ENCODE data around the gene SPACA7.

The SPACA7 gene, protein sequence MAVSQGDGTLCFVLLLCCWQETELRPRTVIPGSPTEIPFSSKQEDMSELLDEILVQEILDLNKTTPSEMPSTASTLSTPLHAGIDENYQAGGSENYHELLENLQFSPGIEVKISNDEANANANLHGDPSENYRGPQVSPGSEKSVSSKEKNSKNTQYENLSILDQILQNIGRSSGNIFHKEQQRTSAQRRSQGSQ

DNA sequence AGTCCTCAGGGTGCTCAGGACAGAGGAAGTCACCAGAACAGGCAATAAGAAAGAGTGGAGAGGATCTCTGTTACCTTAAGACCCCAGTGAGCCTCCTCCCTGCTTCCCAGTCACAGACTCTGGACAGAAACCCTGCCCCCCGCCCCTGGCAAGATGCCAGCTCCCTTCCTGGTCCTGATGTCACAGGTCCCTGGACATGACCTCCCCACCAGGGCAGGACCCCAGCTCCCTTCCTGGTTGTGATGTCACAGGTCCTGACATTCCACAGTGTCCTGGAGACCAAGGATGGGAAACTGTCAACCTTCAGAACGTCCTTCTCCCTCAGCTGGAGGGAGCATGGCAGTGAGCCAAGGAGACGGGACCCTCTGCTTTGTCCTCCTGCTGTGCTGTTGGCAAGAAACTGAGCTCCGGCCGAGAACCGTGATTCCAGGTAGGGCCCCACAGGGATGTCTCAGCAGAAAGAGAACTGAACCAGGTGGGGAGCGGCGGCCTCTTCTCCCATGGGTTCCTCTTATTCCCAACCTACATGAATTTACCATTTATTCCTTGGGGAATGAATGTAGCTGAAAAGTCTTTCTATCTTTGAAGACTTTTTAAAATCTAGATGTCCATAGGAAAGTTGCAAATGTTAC lies at the start of gene SPACA7:
Gene SPACA7, plus strand, starts transcription at position 306 of the 632 bp plus-strand sequence. Its CDS starts 31 bp downstream, at position 337.
- no peak for DNase-seq

DNA sequence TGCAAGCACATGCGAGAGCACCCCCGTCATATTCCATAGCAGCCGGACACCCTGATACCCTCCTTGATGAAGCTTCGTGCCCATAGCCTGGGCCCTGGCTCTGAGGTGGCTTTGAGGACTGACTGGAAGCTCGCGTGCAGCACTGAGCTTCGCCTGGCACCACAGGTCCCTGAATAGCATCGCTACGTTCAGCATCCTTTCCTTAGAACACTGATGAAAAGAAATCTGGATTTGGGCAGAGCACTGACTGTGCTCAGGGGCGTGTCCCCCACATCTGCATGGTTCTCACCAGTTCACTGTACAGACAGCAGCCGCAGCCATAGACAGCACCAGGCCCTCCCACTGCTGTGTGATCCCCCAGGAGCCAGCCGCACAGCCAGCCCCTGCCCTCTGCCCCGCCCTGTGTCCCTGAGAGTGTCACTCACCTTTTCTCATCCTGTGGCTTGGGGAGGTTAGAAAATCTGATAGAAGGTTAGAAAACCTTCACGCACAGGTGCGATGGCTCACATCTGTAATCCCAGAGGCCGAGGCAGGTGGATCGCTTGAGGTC lies 49.3 kb upstream of the SPACA7 start:
- DNase-seq = no peak

DNA sequence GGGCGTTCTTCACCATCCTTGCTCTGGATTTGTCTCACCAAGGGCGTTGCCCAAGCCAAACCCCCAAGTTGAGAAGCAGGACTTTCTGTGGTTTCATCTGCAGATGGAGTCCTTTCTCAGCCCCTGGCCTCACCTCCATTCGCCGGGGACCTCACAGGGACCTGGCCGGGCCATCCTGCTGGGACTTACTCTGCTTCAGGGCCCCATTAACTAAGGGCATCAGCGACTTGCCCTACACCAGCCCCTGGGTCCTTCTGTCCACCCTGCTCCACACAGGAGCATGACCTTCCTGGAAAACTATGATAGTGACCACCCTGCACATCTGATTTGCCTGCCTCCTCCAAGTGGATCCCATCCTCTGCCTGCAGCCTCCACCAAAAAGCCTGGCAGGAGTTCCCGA lies 47.2 kb upstream of the SPACA7 start:
- no peak for DNase-seq

DNA sequence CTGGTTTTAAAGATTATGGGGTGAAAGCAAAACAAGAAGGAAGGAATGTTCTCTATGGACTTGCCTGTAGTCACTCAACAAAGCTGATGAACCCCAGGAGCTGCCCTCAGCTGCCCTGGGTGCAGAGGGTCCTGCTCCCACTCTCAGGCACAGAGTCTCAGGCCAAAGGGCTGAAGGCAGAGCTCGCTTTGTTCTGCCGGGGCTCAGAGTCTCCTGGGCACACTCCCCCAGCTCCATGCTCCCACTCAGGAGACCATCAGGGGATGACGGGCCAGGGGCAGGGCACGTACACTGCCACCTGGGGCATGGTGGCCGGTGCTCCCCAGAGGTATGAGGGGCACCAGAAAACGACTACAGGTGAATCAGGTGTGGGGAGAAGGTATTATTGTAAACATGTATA lies 46.8 kb upstream of the SPACA7 start:
- DNase-seq = no peak

DNA sequence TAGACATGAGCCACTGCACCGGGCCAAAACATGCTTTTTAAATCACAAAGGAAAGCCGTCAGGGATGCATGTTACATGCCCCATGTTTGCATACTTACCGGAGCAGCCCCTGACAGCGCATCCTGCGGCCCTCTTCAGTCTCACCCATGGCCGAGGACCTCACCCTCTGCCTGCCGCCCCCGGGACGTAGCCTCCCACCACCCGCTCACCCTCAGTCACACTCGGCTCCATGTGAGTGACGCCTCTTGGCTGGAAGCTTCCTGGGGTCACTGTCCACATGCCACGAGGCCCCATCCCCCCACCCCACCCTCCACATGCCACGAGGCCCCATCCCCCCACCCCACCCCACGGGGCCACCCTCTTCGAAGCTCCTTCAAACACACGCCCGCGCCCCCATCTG lies 46.1 kb upstream of the SPACA7 start:
- no peak for DNase-seq

DNA sequence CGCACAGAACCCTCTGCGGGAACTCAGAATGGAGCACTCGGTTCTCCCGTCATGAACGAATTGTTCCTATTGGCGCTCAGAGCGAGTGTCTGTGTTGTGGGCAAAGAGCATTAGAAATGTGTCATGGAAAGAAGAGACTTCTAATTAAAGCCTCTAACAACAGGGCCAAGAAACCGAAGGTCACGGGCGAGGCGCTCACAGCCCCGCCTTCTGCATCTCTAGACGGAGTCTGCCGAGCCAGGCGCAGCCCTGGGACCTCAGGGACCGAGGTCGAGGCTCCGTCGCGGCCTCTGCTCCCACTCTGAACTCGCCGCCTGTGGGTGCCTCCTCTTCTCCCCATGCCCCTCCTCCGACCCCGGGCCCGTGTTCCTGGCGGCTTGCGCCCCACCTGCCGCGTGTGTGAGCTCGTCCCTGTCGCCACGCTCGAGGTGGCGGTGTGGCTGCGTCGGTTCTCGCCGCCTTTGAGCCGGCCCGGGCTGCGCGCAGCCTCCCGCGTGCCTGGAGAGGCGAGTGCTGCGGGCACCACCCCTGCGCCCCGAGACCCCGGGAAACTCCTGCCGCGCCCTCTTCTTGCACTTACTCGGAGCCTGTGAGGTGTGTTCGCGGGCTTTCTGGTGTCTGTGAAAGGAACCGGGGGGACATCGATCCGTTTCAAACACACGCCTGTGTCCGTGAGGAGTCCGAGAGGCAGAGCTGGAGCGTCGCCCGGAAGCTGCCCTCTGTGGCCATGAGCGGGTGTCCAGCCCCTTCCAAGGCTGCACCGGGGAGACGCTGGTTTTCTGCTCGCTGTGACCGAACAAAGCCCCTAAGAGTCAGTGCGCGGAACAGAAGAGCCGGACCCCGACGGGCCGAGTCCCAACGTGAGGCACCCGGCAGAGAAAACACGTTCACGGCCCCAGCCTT lies 45.4 kb upstream of the SPACA7 start:
- no peak for DNase-seq

DNA sequence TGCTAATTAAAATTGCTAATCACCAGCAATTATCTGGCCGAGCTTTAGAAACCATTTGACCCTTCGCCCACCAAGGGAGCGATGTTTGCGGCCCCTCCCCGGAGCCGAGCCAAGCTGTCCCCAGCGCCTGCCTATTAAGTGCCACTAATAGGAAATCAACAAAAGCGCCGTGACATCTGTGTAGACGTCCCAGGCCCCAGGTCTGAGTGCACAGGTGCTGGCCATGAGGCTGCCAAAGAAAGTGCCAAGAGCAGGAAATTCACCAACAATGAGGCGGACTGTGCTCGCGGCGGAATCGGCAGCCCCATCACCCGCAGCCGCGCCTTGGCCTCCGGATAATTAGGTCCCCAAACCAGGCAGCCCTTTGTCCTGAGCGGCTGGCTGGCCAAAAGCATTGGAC lies 44.5 kb upstream of the SPACA7 start:
- DNase-seq = no peak

DNA sequence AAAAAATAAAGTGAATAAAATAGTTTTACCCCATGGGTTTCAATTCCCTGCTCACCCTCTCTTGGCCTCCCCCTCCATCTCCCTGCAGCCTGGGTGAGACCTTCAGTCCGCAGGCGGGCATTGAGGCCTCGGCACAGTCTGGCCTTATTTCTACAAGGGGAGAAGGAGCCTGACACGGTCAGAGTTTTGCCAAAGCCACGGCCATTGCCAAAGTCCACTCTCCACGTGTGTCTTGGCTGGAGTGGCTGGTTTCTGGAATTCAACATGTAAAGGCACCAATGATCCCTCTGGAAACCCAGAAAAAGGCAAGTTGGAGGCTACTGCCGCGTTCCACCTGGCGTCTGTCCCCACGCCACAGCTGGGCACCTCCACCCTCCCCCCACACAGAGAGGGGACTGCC lies 43.4 kb upstream of the SPACA7 start:
- DNase-seq = no peak

DNA sequence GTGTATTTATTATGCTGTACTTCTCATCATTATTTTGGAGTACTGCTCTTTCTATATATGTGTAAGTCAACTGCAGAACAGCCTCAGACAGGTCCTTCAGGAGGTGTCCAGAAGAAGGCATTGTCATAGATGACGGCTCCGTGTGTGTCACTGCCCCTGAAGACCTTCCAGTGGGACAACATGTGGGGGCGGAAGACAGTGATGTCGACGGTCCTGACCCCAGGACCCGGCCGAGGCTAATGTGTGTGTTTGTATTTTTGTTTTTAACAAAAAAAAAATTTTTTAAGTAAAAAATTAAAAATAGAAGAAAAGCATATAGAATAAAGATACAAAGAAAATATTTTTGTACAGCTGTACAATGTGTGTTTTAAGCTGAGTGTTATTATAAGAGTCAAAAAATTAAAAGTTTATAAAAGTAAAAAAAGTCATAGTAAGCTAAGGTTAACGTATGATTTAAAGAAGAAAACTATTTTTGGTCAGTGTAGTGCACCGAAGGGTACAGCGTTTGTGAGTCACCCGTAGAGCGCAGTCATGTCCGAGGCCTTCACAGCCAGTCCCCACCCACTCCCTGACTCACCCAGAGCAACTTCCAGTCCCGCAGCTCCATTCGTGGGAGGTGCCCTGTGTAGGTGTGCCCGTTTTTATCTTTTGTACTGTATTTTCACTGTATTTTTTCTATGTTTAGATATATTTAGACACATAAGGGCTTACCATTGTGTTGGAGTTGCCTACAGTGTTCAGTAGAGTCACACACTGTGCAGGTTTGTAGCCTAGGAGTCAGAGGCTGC lies 42.2 kb upstream of the SPACA7 start:
- no peak for DNase-seq

DNA sequence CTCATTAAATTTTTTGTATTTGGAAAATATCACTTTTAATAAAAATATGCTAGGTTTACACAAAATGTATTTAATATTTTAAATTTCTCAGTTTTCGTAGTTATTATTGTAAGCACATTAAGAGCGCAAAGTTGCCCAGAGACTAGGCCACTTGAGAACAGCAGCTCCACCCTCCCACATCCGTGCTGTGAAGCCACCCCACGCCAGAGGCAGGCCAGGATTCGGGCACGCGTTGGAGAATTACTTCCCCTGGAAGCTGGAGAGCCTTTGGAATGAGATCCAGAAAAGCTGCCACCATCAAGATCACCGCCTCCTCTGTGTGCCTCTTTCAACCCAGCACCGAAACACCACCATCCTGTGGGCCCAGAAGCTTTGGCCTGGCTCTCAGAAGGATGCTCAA lies 41.0 kb upstream of the SPACA7 start:
- no peak for DNase-seq

DNA sequence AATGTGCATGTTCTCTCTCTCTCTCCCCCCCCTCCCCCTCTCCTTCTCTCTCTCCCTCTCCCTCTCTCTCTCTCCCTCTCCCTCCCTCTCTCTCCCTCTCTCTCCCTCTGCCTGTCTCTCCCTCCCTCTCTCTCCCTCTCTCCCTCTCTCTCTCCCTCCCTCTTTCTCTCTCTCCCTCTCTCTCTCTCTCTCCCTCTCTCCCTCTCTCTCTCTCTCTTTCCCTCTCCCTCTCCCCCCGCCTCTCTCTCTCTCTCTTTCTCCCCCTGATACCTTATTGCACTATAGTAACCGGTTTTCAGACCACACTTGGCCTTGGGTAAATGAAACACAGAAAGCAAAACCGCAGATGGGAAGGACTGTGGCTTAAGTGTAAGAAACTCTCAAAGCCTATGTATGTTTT lies 34.7 kb upstream of the SPACA7 start:
- DNase-seq = no peak

DNA sequence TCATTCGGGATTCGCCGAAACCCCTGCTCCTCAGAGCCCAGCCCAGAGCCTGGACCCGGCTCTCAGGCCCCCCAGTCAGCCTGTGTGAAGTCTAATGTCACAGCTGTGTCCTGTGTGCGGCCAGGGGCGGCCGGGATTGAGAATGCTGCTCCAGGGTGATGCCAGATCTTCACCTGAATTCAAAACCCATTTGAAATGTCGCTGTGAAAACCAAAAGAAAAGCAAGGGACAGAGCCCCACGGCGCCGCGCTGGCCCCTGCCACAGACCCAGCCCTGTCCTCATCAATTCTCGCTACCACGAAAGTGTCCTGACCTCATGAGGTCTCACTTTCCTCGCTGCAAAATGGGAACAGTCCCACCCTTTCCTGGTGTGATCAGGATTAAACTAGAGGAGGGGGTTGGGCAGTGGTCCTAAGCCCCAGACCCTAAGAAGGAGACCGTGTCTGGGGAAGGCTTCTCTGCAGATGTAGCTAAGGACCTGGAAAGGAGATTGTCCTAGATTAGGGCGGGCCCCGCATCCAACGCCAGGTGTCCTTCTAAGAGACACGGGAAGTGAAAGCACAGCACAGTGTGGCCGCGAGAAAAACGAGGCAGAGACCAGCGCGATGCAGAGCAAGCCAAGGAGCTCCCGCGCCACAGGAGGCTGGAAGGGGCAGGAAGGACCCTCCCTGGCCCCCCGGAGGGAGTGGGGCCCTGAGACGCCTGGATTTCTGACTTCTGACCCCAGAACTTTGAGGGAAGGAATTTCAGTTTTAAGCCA lies 34.0 kb upstream of the SPACA7 start:
- no peak for DNase-seq

DNA sequence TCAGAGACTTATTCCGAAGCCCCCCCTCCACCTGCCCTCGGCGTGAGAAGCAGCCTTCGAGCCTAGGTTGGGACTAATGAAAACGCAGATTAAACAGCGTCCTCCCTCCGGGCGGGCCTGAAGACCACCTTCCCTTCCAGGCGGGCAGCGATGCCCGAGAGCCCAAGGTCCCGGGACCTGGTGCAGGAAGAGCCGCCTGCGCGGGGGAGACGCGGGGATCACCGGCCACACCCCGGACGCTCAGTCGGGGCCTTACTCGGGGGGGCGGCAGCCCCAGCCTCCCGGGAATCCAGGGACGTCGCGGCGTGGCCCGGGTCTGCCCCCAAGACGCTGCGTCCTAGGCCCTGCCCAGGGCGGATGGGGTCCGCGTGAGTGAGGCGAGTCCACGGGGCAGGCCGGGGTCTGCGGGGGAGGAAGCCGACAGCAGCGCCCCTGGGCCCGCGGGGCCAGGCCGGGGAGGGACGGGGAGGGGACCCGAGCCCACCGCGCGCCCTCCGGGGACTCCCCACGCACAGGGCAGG lies 33.3 kb upstream of the SPACA7 start:
- no peak for DNase-seq

DNA sequence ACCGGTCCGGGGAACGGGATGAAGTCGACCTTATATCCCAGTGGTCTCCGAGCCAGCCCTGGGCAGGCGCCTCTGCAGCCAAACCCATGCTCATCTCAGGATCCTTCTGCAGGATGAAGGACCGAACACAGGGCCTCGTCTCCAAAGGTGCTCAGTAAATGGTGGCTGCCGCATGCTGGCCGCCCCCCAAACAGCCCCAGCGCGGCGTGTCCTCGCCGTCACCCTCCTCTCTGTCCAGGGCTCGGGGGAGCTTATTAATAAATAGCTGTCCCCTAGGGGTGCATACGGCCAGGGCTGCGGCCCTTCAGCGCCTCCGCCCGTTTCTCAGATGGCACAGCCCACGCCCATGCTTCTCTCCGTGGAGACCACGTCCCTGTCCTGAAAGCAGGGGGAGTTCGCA lies 32.6 kb upstream of the SPACA7 start:
- no peak for DNase-seq

DNA sequence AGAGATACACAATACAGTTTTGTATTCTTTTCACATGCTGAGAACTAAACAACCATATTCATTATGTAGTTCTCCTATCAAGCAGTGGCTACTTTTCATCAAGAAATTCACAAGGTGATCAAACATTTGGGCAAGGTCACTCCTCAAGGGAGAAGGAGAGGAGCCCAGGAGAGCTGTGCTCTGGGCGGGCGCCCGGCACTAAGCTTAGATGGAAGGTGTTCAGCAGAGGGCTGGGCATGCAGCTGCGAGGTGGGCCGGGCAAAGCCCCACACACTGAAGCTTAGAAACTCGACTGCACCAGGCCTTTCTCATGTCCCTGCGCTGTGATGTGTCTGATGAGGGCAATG lies 30.4 kb upstream of the SPACA7 start:
- no peak for DNase-seq

DNA sequence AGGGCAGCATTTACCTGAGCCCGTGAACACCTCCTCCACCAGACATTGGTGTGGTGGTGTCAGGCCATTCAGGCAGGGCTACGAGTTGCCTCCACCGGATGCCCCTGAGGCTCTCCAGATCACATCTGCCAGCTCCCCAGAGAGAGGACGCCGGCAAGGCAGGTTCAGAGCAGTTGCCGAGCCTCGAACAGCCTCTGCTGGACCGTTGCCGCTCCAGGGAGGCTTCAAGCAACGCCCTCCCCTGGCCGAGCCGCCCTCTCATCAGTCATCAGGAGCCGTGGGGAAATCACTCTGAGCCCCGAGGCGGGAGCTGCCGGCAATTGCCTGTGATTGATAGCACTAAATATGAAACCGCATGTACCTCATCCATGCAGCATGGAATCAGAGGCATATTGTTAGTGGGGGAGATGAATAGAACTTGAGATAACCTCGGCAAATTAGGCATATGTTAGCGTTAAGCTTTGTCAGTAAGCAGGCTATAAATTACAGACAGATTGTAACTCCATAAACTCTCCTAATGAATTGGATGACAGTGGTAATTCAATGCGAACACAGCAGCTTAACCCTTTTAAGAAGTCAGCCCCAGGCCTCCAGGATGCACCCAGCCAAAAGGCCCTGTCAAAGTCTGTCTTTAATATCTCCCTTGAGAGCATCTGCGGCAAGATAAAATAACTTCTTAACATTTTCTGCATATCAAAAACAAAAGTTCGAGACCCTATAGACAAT lies 29.8 kb upstream of the SPACA7 start:
- no peak for DNase-seq

DNA sequence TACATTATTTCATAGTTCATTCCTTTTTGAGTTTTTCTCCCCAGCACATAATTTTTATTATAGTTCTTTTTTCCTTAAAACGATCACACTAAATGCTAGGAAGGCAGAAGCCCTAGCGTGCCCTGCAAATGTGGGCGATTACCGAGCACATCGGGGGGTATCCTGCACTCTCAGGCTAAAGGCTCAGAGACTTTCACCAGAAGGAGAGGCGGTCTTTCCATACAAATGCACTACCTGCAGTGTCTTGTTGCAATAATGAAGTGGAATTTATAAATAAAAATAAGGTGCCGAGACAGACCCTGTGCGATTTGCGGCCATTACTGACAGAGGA lies 29.3 kb upstream of the SPACA7 start:
- DNase-seq = no peak

DNA sequence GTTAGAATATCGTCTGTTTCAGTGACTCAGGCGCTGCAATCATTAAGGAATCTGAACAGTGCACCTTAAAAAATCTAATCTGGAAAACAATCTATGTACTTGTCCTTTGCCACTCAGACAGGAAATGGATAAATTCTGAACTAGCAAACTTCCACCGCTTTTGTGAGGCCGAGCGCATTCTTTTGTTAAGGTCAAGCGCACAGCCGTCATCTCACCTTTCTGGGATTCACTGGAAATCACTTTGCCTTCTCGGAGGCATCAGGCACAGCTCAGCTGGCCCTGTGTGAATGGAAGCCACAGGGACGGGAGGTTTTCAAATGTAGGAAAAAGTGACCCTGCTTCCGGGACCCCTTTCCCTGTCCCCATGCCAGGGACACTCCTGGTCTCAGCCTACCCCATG lies 28.2 kb upstream of the SPACA7 start:
- no peak for DNase-seq

DNA sequence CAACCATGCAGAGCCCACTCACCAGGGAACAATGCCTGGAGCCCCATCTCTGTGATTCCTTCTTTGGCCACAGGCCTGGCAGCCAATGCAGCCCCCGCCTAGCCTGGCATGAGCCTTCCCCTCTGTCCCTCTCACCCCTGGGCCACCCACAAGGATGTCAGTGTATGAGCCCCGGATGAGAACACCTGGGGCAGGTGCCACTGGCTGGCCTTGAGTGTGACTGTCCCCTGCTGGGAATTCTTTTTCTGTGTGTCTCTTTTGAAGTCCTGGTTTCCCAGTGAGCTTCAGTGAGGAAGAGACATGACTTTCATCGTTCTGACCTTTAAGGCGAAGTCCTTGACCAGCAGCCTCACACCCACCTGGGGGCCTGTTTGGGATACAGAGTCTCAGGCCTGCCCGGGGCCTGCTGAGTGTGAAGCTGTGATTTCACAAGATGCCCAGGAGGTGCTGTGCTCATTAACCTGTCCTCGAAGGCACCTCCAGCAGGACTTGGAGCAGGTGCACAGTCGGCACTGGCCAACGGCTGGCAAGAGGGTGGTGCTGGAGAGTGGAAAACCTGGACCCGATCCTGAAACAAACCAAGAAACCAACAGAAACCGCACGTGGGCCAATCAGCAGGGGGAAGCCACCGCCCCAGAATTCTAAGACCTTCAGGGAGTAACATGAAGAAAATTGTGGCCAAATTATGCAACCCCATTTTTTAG lies 27.4 kb upstream of the SPACA7 start:
- no peak for DNase-seq

DNA sequence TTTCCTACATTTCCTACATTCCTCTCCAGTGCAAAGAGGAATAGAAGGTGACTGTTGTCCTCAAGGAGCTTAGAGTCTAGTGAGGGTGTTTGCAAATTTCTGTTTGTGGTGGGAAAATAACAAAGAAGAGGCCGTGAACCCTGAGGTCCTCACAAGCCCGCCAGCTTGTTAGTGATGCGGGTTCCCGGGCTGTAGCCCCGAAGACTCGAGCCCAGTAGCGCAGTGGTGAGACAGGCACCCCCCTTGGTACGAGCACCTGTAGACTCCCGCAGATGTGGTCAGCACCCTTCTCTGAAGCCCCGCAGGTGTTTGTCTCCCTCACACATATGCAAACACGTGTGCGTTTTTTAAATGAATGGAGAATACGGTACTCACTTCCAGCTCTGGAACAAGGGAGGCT lies 26.5 kb upstream of the SPACA7 start:
- DNase-seq = no peak

DNA sequence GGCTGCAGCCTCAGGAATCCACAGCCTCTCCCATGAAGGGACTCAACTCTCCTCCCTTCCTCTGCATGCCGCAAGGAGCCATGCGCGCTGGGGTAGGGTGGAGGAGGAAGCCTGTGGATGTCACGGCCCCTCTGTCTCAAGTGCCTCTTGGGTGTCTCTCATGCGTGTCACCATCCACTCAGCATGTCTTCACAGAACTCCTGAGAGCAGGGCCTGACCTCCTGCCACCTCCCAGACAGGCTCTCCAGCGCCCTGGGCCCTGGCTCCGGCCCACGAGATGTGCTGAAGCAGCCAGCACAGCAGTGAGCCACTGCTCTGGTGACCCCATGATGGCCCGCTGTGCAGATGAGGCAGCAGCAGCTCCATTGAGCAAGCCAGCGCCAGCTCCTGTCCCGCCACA lies 25.9 kb upstream of the SPACA7 start:
- DNase-seq = no peak

All from suppressor macrophage treated with lipopolysaccharide for 4 hours (primary cell).